GM23338 (cell line): Measurements from ENCODE around the gene CDH5. TPM values are rescaled to one million over a fixed set of nuclear protein-coding genes. Genes with fewer than 3 reads are reported as not detected.

Experiments used
- ATAC-seq: fragments of 200-7000 bp; cut with Tn5 transposase; 3 replicates; pipeline ENCODE4 v1.9.1; 2020
- DNase-seq: peaks from one replicate; pipeline ENCODE4 v3.0.0-alpha.2; 2015; ENCODE audit warnings: low spot score
- H2AFZ ChIP-seq: fragments of 200-600 bp; sonication (generic); 2 replicates; pipeline ENCODE4 v1.8.0; 2016; ENCODE audit warnings: antibody characterized with exemption, mild to moderate bottlenecking, moderate library complexity
- H3F3A ChIP-seq: fragments of 200-600 bp; sonication (generic); replicated peaks from 2 replicates; pipeline ENCODE4 v1.8.0; 2017; ENCODE audit warnings: antibody characterized with exemption, mixed run types, low read depth
- H3K27ac ChIP-seq: fragments of 200-600 bp; sonication (generic); 2 replicates; pipeline ENCODE4 v1.6.1; 2016; ENCODE audit warnings: low read depth
- H3K27me3 ChIP-seq: fragments of 200-600 bp; sonication (generic); 2 replicates; pipeline ENCODE4 v1.8.0; 2016; ENCODE audit warnings: mild to moderate bottlenecking, mixed run types, moderate library complexity; ENCODE audit not compliant: insufficient read depth
- H3K36me3 ChIP-seq: fragments of 200-600 bp; sonication (generic); 2 replicates; pipeline ENCODE4 v1.8.0; 2016; ENCODE audit warnings: mild to moderate bottlenecking; ENCODE audit not compliant: insufficient read depth
- H3K4me1 ChIP-seq: fragments of 200-600 bp; sonication (generic); 2 replicates; pipeline ENCODE4 v1.8.0; 2016; ENCODE audit warnings: mild to moderate bottlenecking, moderate library complexity; ENCODE audit not compliant: insufficient read depth
- H3K4me2 ChIP-seq: fragments of 200-600 bp; sonication (generic); 2 replicates; pipeline ENCODE4 v1.7.1; 2017; ENCODE audit warnings: mixed run types
- H3K4me3 ChIP-seq: fragments of 200-600 bp; sonication (generic); 2 replicates; pipeline ENCODE4 v1.6.1; 2016; ENCODE audit warnings: mixed run types
- H3K79me2 ChIP-seq: fragments of 200-600 bp; sonication (generic); replicated peaks from 2 replicates; pipeline ENCODE4 v1.8.0; 2017; ENCODE audit warnings: mild to moderate bottlenecking; ENCODE audit not compliant: insufficient read depth
- H3K9me2 ChIP-seq: fragments of 200-600 bp; sonication (generic); 2 replicates; pipeline ENCODE4 v1.8.0; 2017; ENCODE audit not compliant: insufficient read depth
- H4K20me1 ChIP-seq: fragments of 200-600 bp; sonication (generic); replicated peaks from 2 replicates; pipeline ENCODE4 v1.8.0; 2017; ENCODE audit warnings: mild to moderate bottlenecking; ENCODE audit not compliant: insufficient read depth
- H3K27ac Mint-ChIP-seq: 2 replicates; pipeline ENCODE4 v1.8.0; 2020; ENCODE audit warnings: inconsistent platforms, mild to moderate bottlenecking, moderate library complexity, mixed read lengths
- H3K27me3 Mint-ChIP-seq: 3 replicates; pipeline ENCODE4 v1.8.0; 2022; ENCODE audit warnings: low read depth, mild to moderate bottlenecking, moderate library complexity, mixed read lengths, inconsistent platforms; ENCODE audit not compliant: insufficient read depth, poor library complexity
- H3K36me3 Mint-ChIP-seq: 3 replicates; pipeline ENCODE4 v1.8.0; 2021; ENCODE audit warnings: low read depth, mild to moderate bottlenecking, inconsistent platforms, moderate library complexity, mixed read lengths
- H3K4me1 Mint-ChIP-seq: 3 replicates; pipeline ENCODE4 v1.8.0; 2020; ENCODE audit warnings: mild to moderate bottlenecking, inconsistent platforms, mixed read lengths
- H3K4me3 Mint-ChIP-seq: 3 replicates; pipeline ENCODE4 v1.8.0; 2021; ENCODE audit warnings: moderate library complexity, mild to moderate bottlenecking, inconsistent platforms, mixed read lengths
- H3K9me3 Mint-ChIP-seq: 3 replicates; pipeline ENCODE4 v1.8.0; 2020; ENCODE audit warnings: moderate library complexity, mild to moderate bottlenecking, inconsistent platforms, mixed read lengths
- CREB1 ChIP-seq: fragments of 250-450 bp; sonication (Bioruptor Pico); IDR thresholded peaks from 2 replicates; pipeline ENCODE4 v1.5.0; 2020; ENCODE audit warnings: low read depth, mild to moderate bottlenecking, moderate library complexity
- CTCF ChIP-seq, 2 experiments: fragments of 200-600 bp in 1 of 2; sonication (generic) in 1 of 2; conservative IDR thresholded peaks; 2 replicates each; pipeline versions ENCODE4 v1.5.1 to v1.6.1; 2016 to 2017; ENCODE audit warnings: antibody characterized with exemption in 2 of 2, low read depth in 2 of 2, mild to moderate bottlenecking in 2 of 2, moderate library complexity in 1 of 2
- ETS1 ChIP-seq: IDR thresholded peaks from 2 replicates; pipeline ENCODE4 v1.6.1; 2016; ENCODE audit warnings: antibody characterized with exemption
- EZH2 ChIP-seq: fragments of 200-600 bp; sonication (generic); IDR thresholded peaks from one replicate; pipeline ENCODE4 v1.8.0; 2017; ENCODE audit warnings: antibody characterized with exemption, mild to moderate bottlenecking, low read depth; ENCODE audit not compliant: unreplicated experiment
- EZH2phosphoT487 ChIP-seq: fragments of 200-600 bp; sonication (generic); IDR thresholded peaks from one replicate; pipeline ENCODE4 v1.8.1; 2018; ENCODE audit warnings: antibody characterized with exemption; ENCODE audit not compliant: unreplicated experiment
- NANOG ChIP-seq: IDR thresholded peaks from 2 replicates; pipeline ENCODE4 v1.6.1; 2016; ENCODE audit warnings: antibody characterized with exemption, borderline replicate concordance
- POLR2AphosphoS5 ChIP-seq: IDR thresholded peaks from 2 replicates; pipeline ENCODE4 v1.6.1; 2016; ENCODE audit warnings: antibody characterized with exemption, low read depth
- ZNF114 ChIP-seq: fragments of 250-450 bp; sonication (Bioruptor Pico); IDR thresholded peaks from 2 replicates; pipeline ENCODE4 v1.5.0; 2020; ENCODE audit warnings: mild to moderate bottlenecking, moderate library complexity
- ZNF331 ChIP-seq: fragments of 250-450 bp; sonication (Bioruptor Pico); IDR thresholded peaks from 2 replicates; pipeline ENCODE4 v1.5.0; 2020; ENCODE audit warnings: low read depth, mild to moderate bottlenecking, moderate library complexity
- polyA plus RNA-seq: library from polyadenylated mRNA; unstranded; fragments of >200 nt; fragmentation: Nextera tagmentation; extraction: Ambion mirVana; gene quantifications from 2 replicates; pipeline ENCODE4 v1.2.1, GENCODE V29; 2016
- total RNA-seq: library from RNA; depleted of rRNA; stranded (reverse); fragments of >200 nt; shearing (Covaris generic); gene quantifications from 2 replicates; pipeline ENCODE4 v1.2.3, GENCODE V29; 2014

CDH5 gene
- total and polyA plus RNA-seq, 2 experiments from 2014 or later: 0.18 TPM; not detected in 1

- no peak for TF ChIP-seq ZNF114 (CRISPR knock-in tag)
- no peak for TF ChIP-seq CREB1 (CRISPR knock-in tag)
- TF ChIP-seq NANOG: no peak
- TF ChIP-seq ETS1: no peak
- TF ChIP-seq EZH2phosphoT487: no peak
- TF ChIP-seq POLR2AphosphoS5: no peak
- no peak for TF ChIP-seq ZNF331
- TF ChIP-seq CTCF (conservative IDR thresholded peaks at IDR 0.05; ENCODE audit: low read depth in 2 of 2): no peak
- Histone ChIP-seq H3K27ac (no peak overlapping the region), H3K27me3 (no peaks in the 10 kb centered on the region), H4K20me1 (no peaks in the 10 kb centered on the region), H3K9me2 (no peaks in the 10 kb centered on the region; the same call in 1 of the 2 replicates), H3K4me1 (no peaks in the 10 kb centered on the region), H3K79me2 (no peaks in the 10 kb centered on the region), H3K4me3 (no peak overlapping the region), H3K4me2 (no peak overlapping the region), H3F3A (no peaks in the 10 kb centered on the region), H3K36me3 (no peaks in the 10 kb centered on the region), H2AFZ (no peak overlapping the region)
- H3K27me3 Mint-ChIP-seq: peaks cover 2% of the 10 kb centered on the region
- peaks cover 11% of the 10 kb centered on the region; the same call in 2 of the 3 replicates for H3K9me3 Mint-ChIP-seq
- no peak overlapping the region for H3K4me3 Mint-ChIP-seq
- DNase-seq (no peak), ATAC-seq (no peak)
- no peak overlapping the region for H3K27ac Mint-ChIP-seq
- no peaks in the 10 kb centered on the region for H3K36me3 Mint-ChIP-seq
- no peaks in the 10 kb centered on the region for H3K4me1 Mint-ChIP-seq
Measured at GRCh38 chr16:66414891-66415290, 48.4 kb downstream of the CDH5 start.

- no peaks in the 10 kb centered on the region for H4K20me1 ChIP-seq
- no peak for TF ChIP-seq CREB1 (CRISPR knock-in tag)
- no peak for TF ChIP-seq EZH2phosphoT487
- no peak for TF ChIP-seq ZNF331
- TF ChIP-seq ZNF114 (CRISPR knock-in tag): no peak
- TF ChIP-seq EZH2: no peak
- Mint-ChIP-seq H3K4me1 (no peaks in the 10 kb centered on the region), H3K27me3 (no peaks in the 10 kb centered on the region), H3K9me3 (peaks cover 11% of the 10 kb centered on the region; the same call in 2 of the 3 replicates), H3K27ac (no peak overlapping the region), H3K36me3 (no peaks in the 10 kb centered on the region), H3K4me3 (no peak overlapping the region)
- no peaks in the 10 kb centered on the region for H3K79me2 ChIP-seq
- H3K27ac ChIP-seq: no peak overlapping the region
- no peaks in the 10 kb centered on the region for H3F3A ChIP-seq
- H2AFZ ChIP-seq: no peak overlapping the region
- H3K36me3 ChIP-seq: no peaks in the 10 kb centered on the region
- no peaks in the 10 kb centered on the region; the same call in 1 of the 2 replicates for H3K9me2 ChIP-seq
- H3K4me3 ChIP-seq: no peak overlapping the region
- no peak overlapping the region for H3K4me2 ChIP-seq
- no peaks in the 10 kb centered on the region for H3K27me3 ChIP-seq
- no peak for ATAC-seq
- DNase-seq: no peak
- no peaks in the 10 kb centered on the region for H3K4me1 ChIP-seq
Measured at GRCh38 chr16:66416136-66416535, 49.6 kb downstream of the CDH5 start.
